ENCODE measurements around the gene KIR3DL2.
"Not testable (repeated sequence)": the region's sequence is repeated elsewhere in the genome, so short reads cannot be mapped to it uniquely, and the experiment has no call there.

Gene KIR3DL2

DNA sequence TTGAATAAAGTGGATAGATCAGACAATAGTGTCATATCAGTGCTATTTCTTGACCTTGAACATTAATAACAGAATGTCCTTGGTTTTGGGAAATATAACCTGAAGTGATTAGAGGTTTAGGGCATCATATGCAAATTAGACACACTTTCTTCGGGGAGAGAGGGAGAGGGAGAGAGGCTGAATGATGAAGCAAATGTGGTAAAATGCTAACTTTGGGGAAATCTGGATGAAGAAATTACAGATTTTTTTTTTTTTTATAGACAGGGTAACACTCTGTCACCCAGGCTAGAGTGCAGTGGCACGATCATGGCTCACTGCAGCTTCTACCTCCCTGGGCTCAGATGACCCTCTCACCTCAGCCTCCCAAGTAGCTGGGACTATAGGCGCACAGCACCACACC is 51.8 kb downstream of the KIR3DL2 start:
- Histone ChIP-seq H3K4me3 (ENCODE audit: low read length) (no peak overlapping the region), H3K4me1 (ENCODE audit: low read length) (no peaks in the 10 kb centered on the region), H3K27ac (ENCODE audit: low read length) (no peak overlapping the region), H3K9ac (ENCODE audit: low read length) (no peak overlapping the region), H3K27me3 (ENCODE audit: low read depth, low read length) (0 out of 2 replicates have a peak, but pooled peaks cover 2% of the 10 kb centered on the region), H3K4me2 (ENCODE audit: low read length) (no peak overlapping the region), H3K36me3 (replicated peaks; ENCODE audit: low read depth, low read length) (no peaks in the 10 kb centered on the region), H3K9me3 (ENCODE audit: insufficient read depth, low read length) (no peaks in the 10 kb centered on the region), H2AFZ (ENCODE audit: low read depth, low read length) (no peak overlapping the region), H4K20me1 (ENCODE audit: insufficient read depth, low read length) (no peaks in the 10 kb centered on the region), H3K79me2 (ENCODE audit: low read length) (no peaks in the 10 kb centered on the region)
- TF ChIP-seq, protein P1, sequence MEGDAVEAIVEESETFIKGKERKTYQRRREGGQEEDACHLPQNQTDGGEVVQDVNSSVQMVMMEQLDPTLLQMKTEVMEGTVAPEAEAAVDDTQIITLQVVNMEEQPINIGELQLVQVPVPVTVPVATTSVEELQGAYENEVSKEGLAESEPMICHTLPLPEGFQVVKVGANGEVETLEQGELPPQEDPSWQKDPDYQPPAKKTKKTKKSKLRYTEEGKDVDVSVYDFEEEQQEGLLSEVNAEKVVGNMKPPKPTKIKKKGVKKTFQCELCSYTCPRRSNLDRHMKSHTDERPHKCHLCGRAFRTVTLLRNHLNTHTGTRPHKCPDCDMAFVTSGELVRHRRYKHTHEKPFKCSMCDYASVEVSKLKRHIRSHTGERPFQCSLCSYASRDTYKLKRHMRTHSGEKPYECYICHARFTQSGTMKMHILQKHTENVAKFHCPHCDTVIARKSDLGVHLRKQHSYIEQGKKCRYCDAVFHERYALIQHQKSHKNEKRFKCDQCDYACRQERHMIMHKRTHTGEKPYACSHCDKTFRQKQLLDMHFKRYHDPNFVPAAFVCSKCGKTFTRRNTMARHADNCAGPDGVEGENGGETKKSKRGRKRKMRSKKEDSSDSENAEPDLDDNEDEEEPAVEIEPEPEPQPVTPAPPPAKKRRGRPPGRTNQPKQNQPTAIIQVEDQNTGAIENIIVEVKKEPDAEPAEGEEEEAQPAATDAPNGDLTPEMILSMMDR (IDR thresholded peaks at IDR 0.05; ENCODE audit: low read depth, low read length) = no peak
- no peak for TF ChIP-seq EZH2phosphoT487 (IDR thresholded peaks at IDR 0.05; ENCODE audit: low read depth)

DNA sequence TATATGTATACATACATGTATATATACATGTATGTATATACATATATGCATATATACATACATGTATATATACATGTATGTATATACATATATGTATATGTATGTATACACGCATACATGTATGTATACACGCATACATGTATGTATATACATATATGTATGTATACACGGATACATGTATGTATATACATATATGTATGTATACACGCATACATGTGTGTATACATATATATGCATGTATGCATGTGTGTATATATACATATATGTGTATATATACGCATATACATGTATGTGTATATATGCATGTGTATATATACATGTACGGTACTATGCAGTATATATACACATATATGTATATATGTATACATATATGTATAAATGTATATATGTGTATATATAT is 53.1 kb downstream of the KIR3DL2 start:
- Histone ChIP-seq H3K4me2 (ENCODE audit: low read length) (no peak overlapping the region), H3K27ac (ENCODE audit: low read length) (no peak overlapping the region), H3K9me3 (ENCODE audit: insufficient read depth, low read length) (no peaks in the 10 kb centered on the region), H3K4me3 (ENCODE audit: low read length) (no peak overlapping the region), H3K79me2 (ENCODE audit: low read length) (no peaks in the 10 kb centered on the region), H4K20me1 (ENCODE audit: insufficient read depth, low read length) (no peaks in the 10 kb centered on the region), H3K36me3 (replicated peaks; ENCODE audit: low read depth, low read length) (no peaks in the 10 kb centered on the region), H2AFZ (ENCODE audit: low read depth, low read length) (no peak overlapping the region), H3K9ac (ENCODE audit: low read length) (no peak overlapping the region), H3K27me3 (ENCODE audit: low read depth, low read length) (0 out of 2 replicates have a peak, but pooled peaks cover 2% of the 10 kb centered on the region), H3K4me1 (ENCODE audit: low read length) (no peaks in the 10 kb centered on the region)
- TF ChIP-seq, protein P1 (IDR thresholded peaks at IDR 0.05; ENCODE audit: low read depth, low read length) = no peak
- no peak for TF ChIP-seq EZH2phosphoT487 (IDR thresholded peaks at IDR 0.05; ENCODE audit: low read depth)

DNA sequence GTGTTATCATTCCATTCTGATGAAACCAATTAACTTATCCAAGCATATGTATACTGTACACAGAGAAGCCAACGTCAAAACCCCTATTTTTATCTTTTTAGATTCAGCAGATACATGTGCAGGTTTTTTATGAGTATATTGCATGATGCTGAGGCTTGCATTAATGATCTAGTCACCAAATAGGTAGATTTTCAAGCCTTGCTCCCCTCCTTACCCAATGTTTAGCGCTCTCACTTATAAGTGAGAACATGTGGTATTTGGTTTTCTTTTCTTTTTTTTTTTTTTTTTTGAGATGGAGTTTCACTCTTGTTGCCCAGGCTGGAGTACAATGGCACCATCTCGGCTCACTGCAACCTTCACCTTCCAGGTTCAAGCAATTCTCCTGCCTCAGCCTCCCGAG is 54.0 kb downstream of the KIR3DL2 start:
- H3K79me2 ChIP-seq (ENCODE audit: low read length); H3K4me2 ChIP-seq (ENCODE audit: low read length); H3K4me1 ChIP-seq (ENCODE audit: low read length); H3K9me3 ChIP-seq (ENCODE audit: insufficient read depth, low read length); H3K4me3 ChIP-seq (ENCODE audit: low read length); H3K36me3 ChIP-seq (replicated peaks; ENCODE audit: low read depth, low read length); H4K20me1 ChIP-seq (ENCODE audit: insufficient read depth, low read length); H3K27ac ChIP-seq (ENCODE audit: low read length); H2AFZ ChIP-seq (ENCODE audit: low read depth, low read length); H3K9ac ChIP-seq (ENCODE audit: low read length); H3K27me3 ChIP-seq (ENCODE audit: low read depth, low read length): not testable (repeated sequence)

- Histone ChIP-seq H3K9ac (ENCODE audit: low read length) (no peak overlapping the region), H3K4me1 (ENCODE audit: low read length) (no peaks in the 10 kb centered on the region), H3K9me3 (ENCODE audit: insufficient read depth, low read length) (no peaks in the 10 kb centered on the region), H4K20me1 (ENCODE audit: insufficient read depth, low read length) (no peaks in the 10 kb centered on the region), H3K36me3 (replicated peaks; ENCODE audit: low read depth, low read length) (no peaks in the 10 kb centered on the region), H2AFZ (ENCODE audit: low read depth, low read length) (peak overlapping the region; percentile 72; the same call in 1 of the 2 replicates), H3K4me3 (ENCODE audit: low read length) (no peak overlapping the region), H3K79me2 (ENCODE audit: low read length) (no peaks in the 10 kb centered on the region), H3K27me3 (ENCODE audit: low read depth, low read length) (0 out of 2 replicates have a peak, but pooled peaks cover 2% of the 10 kb centered on the region), H3K27ac (ENCODE audit: low read length) (no peak overlapping the region), H3K4me2 (ENCODE audit: low read length) (no peak overlapping the region; the same call in 1 of the 2 replicates)
- TF ChIP-seq, protein P1 (IDR thresholded peaks at IDR 0.05; ENCODE audit: low read depth, low read length) = no peak
- no peak for TF ChIP-seq EZH2phosphoT487 (IDR thresholded peaks at IDR 0.05; ENCODE audit: low read depth)
These were observed 55.2 kb downstream of the KIR3DL2 start for GRCh38 chr19:54905421-54905802.

All from OCI-LY3 (cell line).